TTC549 (cell line): Measurements from ENCODE around the gene OR2L3.
"Not testable (repeated sequence)": the region's sequence is repeated elsewhere in the genome, so short reads cannot be mapped to it uniquely, and the experiment has no call there.

Experiments
- FAIRE-seq: peaks from 2 replicates; lab custom pipeline; 2012; peaks lifted over from hg19 to GRCh38; lab: Jason Lieb, UNC

OR2L3 gene

GRCh38 chr1:248046536-248046935 lies at the start of gene OR2L3:
OR2L3 (plus strand) TSS chr1:248046836; CDS start chr1:248060682, 13,846 bp downstream.
- no peak for FAIRE-seq

- no peak for FAIRE-seq
Measured at GRCh38 chr1:247998811-247999210, 47.8 kb upstream of the OR2L3 start.

GRCh38 chr1:248000169-248000568 lies 46.5 kb upstream of the OR2L3 start:
- no peak for FAIRE-seq

GRCh38 chr1:248007778-248008177 lies 38.9 kb upstream of the OR2L3 start:
- no peak for FAIRE-seq

GRCh38 chr1:248009681-248010080 lies 37.0 kb upstream of the OR2L3 start:
- no peak for FAIRE-seq

- FAIRE-seq, result no peak
Measured at GRCh38 chr1:248013229-248013710, 33.4 kb upstream of the OR2L3 start, which contains the start of gene OR2L5. OR2L5 (plus strand) TSS chr1:248013660; CDS start chr1:248021948, 8,288 bp downstream.

GRCh38 chr1:248015803-248016202 lies 30.8 kb upstream of the OR2L3 start:
- FAIRE-seq, result no peak

GRCh38 chr1:248029770-248030169 lies 16.9 kb upstream of the OR2L3 start, which contains the start of gene OR2L2:
OR2L2 (plus strand) TSS chr1:248030070; CDS start chr1:248038268, 8,198 bp downstream.
- FAIRE-seq, result no peak

- FAIRE-seq, result no peak
Measured at GRCh38 chr1:248045209-248045608, 1.4 kb upstream of the OR2L3 start.

- no peak for FAIRE-seq
Measured at GRCh38 chr1:248047008-248047407, 372 bp downstream of the OR2L3 start.

- no peak for FAIRE-seq
Measured at GRCh38 chr1:248054671-248055070, 8.0 kb downstream of the OR2L3 start.

- no peak for FAIRE-seq
Measured at GRCh38 chr1:248055261-248055660, 8.6 kb downstream of the OR2L3 start.

- no peak for FAIRE-seq
Measured at GRCh38 chr1:248065071-248065470, 18.4 kb downstream of the OR2L3 start.

- FAIRE-seq, result no peak
Measured at GRCh38 chr1:248065604-248066003, 19.0 kb downstream of the OR2L3 start.

- FAIRE-seq, result not testable (repeated sequence)
Measured at GRCh38 chr1:248083864-248084263, 37.2 kb downstream of the OR2L3 start.

GRCh38 chr1:248094884-248095283 lies 48.2 kb downstream of the OR2L3 start, which contains the start of gene OR2L13:
OR2L13 (plus strand) TSS chr1:248095184; CDS start chr1:248099376, 4,192 bp downstream.
- no peak for FAIRE-seq

- FAIRE-seq, result no peak
Measured at GRCh38 chr1:248098529-248098928, 51.9 kb downstream of the OR2L3 start.

GRCh38 chr1:248102847-248103246 lies 56.2 kb downstream of the OR2L3 start:
- peak; percentile 100 for FAIRE-seq

- no peak for FAIRE-seq
Measured at GRCh38 chr1:248111157-248111556, 64.5 kb downstream of the OR2L3 start.
